OCI-LY1 (cell line): ENCODE measurements around the gene TSHR.

Experiments used
- EZH2 ChIP-seq: fragments of 200-600 bp; sonication (generic), shearing (Covaris generic); IDR thresholded peaks from 2 replicates; pipeline ENCODE4 v1.8.0; 2017; ENCODE audit warnings: borderline replicate concordance, mixed run types, mild to moderate bottlenecking, antibody characterized with exemption, low read length, moderate library complexity, mixed read lengths
- TF ChIP-seq, protein P1 (sequence below): fragments of 200-600 bp; sonication (generic), shearing (Covaris generic); IDR thresholded peaks from 2 replicates; pipeline ENCODE4 v1.5.1; 2017; ENCODE audit warnings: mild to moderate bottlenecking, antibody characterized with exemption, low read length, moderate library complexity, mixed read lengths

DNA sequence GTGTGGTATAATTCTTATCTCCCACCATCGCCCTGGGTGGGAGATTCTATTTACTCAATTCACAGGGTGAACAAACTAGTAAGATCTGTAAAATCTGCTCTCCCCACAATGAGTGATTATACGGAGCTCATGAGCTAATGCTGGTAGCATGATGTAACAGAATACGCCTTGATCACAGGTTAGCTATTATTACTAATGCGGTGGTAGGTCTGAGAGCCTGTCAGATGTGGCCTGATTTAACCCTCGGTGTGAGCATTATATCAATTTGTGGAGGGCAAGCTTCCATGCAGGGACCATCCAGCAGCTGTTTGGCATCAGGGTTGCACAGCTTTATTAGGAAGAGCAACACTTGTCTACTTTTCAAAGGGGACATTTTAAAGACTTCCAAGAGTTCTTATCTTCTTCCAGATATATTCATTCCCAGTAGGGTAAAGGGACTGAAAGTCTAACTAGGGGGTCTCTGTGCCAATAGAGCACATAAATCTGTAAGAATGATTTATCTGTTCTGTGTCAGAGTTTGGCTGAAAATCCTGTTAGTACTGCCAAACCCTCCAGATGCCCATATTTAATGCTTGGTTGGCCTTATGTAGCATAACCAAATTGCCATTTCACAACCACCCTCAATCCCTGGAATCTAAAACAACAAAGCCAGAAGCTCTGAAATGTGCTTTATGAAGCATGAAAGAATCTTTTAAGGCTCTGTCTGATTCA, 18.7 kb downstream of the TSHR start:
- TF ChIP-seq, protein P1, sequence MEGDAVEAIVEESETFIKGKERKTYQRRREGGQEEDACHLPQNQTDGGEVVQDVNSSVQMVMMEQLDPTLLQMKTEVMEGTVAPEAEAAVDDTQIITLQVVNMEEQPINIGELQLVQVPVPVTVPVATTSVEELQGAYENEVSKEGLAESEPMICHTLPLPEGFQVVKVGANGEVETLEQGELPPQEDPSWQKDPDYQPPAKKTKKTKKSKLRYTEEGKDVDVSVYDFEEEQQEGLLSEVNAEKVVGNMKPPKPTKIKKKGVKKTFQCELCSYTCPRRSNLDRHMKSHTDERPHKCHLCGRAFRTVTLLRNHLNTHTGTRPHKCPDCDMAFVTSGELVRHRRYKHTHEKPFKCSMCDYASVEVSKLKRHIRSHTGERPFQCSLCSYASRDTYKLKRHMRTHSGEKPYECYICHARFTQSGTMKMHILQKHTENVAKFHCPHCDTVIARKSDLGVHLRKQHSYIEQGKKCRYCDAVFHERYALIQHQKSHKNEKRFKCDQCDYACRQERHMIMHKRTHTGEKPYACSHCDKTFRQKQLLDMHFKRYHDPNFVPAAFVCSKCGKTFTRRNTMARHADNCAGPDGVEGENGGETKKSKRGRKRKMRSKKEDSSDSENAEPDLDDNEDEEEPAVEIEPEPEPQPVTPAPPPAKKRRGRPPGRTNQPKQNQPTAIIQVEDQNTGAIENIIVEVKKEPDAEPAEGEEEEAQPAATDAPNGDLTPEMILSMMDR = no peak
- TF ChIP-seq EZH2 = no peak
